GM21367 (cell line): Measurements from ENCODE around the gene NTNG1.
"Not testable (repeated sequence)": the region's sequence is repeated elsewhere in the genome, so short reads cannot be mapped to it uniquely, and the experiment has no call there.

Source experiments
- ATAC-seq: cut with Tn5 transposase; IDR thresholded peaks from one replicate; pipeline ENCODE4 v1.9.1; 2021; ENCODE audit not compliant: unreplicated experiment

NTNG1 gene

GRCh38 chr1:107140703-107141490 is at the start of gene NTNG1:
Gene NTNG1 (plus strand): TSS chr1:107141039.
- ATAC-seq = peak; percentile 37

- no peak for ATAC-seq
These were observed 49.4 kb upstream of the NTNG1 start for GRCh38 chr1:107091418-107091817.

GRCh38 chr1:107093395-107093794 is 47.4 kb upstream of the NTNG1 start:
- ATAC-seq = not testable (repeated sequence)

GRCh38 chr1:107095647-107096046 is 45.2 kb upstream of the NTNG1 start:
- no peak for ATAC-seq

GRCh38 chr1:107096690-107097089 is 44.1 kb upstream of the NTNG1 start:
- ATAC-seq = no peak

GRCh38 chr1:107098961-107099360 is 41.9 kb upstream of the NTNG1 start:
- no peak for ATAC-seq

- ATAC-seq = no peak
These were observed 40.4 kb upstream of the NTNG1 start for GRCh38 chr1:107100331-107100984.

GRCh38 chr1:107105914-107106313 is 34.9 kb upstream of the NTNG1 start:
- ATAC-seq = no peak

GRCh38 chr1:107110326-107110725 is 30.5 kb upstream of the NTNG1 start:
- ATAC-seq = no peak

- no peak for ATAC-seq
These were observed 24.5 kb upstream of the NTNG1 start for GRCh38 chr1:107116306-107116790.

GRCh38 chr1:107122225-107122624 is 18.6 kb upstream of the NTNG1 start:
- ATAC-seq = no peak

- no peak for ATAC-seq
These were observed 17.1 kb upstream of the NTNG1 start for GRCh38 chr1:107123741-107124140.

GRCh38 chr1:107124694-107125093 is 16.1 kb upstream of the NTNG1 start:
- no peak for ATAC-seq

GRCh38 chr1:107132195-107132594 is 8.6 kb upstream of the NTNG1 start:
- ATAC-seq = no peak

GRCh38 chr1:107132780-107133179 is 8.1 kb upstream of the NTNG1 start:
- ATAC-seq = no peak

GRCh38 chr1:107135463-107135862 is 5.4 kb upstream of the NTNG1 start:
- no peak for ATAC-seq

- ATAC-seq = no peak
These were observed 2.7 kb upstream of the NTNG1 start for GRCh38 chr1:107138166-107138565.

GRCh38 chr1:107138767-107139445 is 1.9 kb upstream of the NTNG1 start:
- no peak for ATAC-seq

- no peak for ATAC-seq
These were observed 771 bp upstream of the NTNG1 start for GRCh38 chr1:107139833-107140702.

GRCh38 chr1:107141491-107142126 is 770 bp downstream of the NTNG1 start:
- ATAC-seq = peak; percentile 22
